ENCODE measurements around the gene USO1.
"Not testable (repeated sequence)": the region's sequence is repeated elsewhere in the genome, so short reads cannot be mapped to it uniquely, and the experiment has no call there.

Gene USO1

GRCh38 chr4:75714011-75714410, 10.4 kb upstream of the USO1 start:
- ATAC-seq = no peak

GRCh38 chr4:75714704-75715103, 9.7 kb upstream of the USO1 start:
- ATAC-seq = no peak

GRCh38 chr4:75715105-75715799, 9.1 kb upstream of the USO1 start:
- no peak for ATAC-seq

GRCh38 chr4:75716054-75716453, 8.3 kb upstream of the USO1 start:
- not testable (repeated sequence) for ATAC-seq

GRCh38 chr4:75717408-75717807, 7.0 kb upstream of the USO1 start:
- ATAC-seq = no peak

GRCh38 chr4:75718529-75718928, 5.8 kb upstream of the USO1 start:
- no peak for ATAC-seq

GRCh38 chr4:75722417-75722816, 2.0 kb upstream of the USO1 start:
- ATAC-seq = no peak

- no peak for ATAC-seq
These were observed 963 bp upstream of the USO1 start for GRCh38 chr4:75723163-75724065.

GRCh38 chr4:75724867-75725724, 719 bp downstream of the USO1 start:
- ATAC-seq = peak; percentile 32 to 33

GRCh38 chr4:75725942-75726538, 1.7 kb downstream of the USO1 start:
- ATAC-seq = not testable (repeated sequence)

GRCh38 chr4:75726577-75726976, 2.2 kb downstream of the USO1 start:
- no peak for ATAC-seq

- no peak for ATAC-seq
These were observed 2.7 kb downstream of the USO1 start for GRCh38 chr4:75727073-75727472.

- ATAC-seq = no peak
These were observed 5.5 kb downstream of the USO1 start for GRCh38 chr4:75729836-75730235.

GRCh38 chr4:75733369-75733768, 9.0 kb downstream of the USO1 start:
- ATAC-seq = no peak

- no peak for ATAC-seq
These were observed 11.1 kb downstream of the USO1 start for GRCh38 chr4:75735525-75735924.

- no peak for ATAC-seq
These were observed 12.5 kb downstream of the USO1 start for GRCh38 chr4:75736862-75737261.

GRCh38 chr4:75737398-75737797, 13.0 kb downstream of the USO1 start:
- ATAC-seq = no peak

GRCh38 chr4:75741027-75741426, 16.6 kb downstream of the USO1 start:
- no peak for ATAC-seq

GRCh38 chr4:75742451-75742850, 18.1 kb downstream of the USO1 start:
- no peak for ATAC-seq

- no peak for ATAC-seq
These were observed 20.8 kb downstream of the USO1 start for GRCh38 chr4:75745161-75745560.

GRCh38 chr4:75745721-75746199, 21.4 kb downstream of the USO1 start:
- ATAC-seq = no peak

- no peak for ATAC-seq
These were observed 28.3 kb downstream of the USO1 start for GRCh38 chr4:75752637-75753036.

- ATAC-seq = no peak
These were observed 44.7 kb downstream of the USO1 start for GRCh38 chr4:75769036-75769435.
